HG03095 (cell line): ENCODE results near the gene USP10.
"Not testable (repeated sequence)": the region's sequence is repeated elsewhere in the genome, so short reads cannot be mapped to it uniquely, and the experiment has no call there.

Experiments
- ATAC-seq: cut with Tn5 transposase; IDR thresholded peaks from one replicate; pipeline ENCODE4 v1.9.1; 2021; ENCODE audit warnings: moderate library complexity; ENCODE audit not compliant: unreplicated experiment

Gene USP10

GRCh38 chr16:84672276-84673202, 27.3 kb upstream of the USP10 start:
- ATAC-seq: no peak

- ATAC-seq: no peak
These were observed 26.6 kb upstream of the USP10 start for GRCh38 chr16:84673203-84673535.

DNA sequence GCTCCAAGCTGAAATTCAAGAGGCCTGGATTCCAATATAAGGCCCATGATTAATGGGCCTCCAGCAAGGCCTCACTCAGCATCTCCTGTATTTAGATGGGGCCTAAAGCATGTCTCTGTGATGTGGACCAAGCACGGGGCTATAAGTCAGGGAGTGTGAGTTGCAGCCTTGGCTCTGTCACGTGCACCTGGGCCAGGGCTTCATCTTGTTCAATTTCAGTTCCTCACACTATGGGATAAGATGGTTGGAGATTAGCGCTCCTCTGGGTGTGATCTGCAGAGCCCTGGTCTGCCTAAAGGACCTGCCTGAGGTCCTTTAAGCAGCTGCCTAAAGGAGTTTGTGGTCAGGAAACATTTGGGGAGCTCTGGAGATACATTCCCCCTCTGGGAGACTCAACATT, 26.2 kb upstream of the USP10 start:
- ATAC-seq: no peak

DNA sequence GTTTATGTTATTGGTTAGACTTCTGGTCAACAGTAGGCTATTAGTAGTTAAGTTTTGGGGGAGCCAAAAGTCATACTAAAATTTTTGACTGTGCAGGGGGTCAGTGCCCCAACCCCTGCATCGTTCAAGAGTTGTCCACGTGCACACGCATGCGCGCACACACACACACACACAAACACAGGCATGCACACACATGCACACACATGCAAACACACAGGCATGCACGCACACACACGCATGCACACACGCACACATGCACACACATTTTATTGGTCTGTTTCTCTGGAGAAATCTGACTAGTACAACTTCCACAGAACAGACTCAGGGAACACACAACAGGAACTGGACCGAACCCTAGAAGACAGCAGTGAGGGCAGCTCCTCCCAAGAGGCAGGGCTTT, 24.4 kb upstream of the USP10 start:
- ATAC-seq: no peak

GRCh38 chr16:84675884-84676283, 23.9 kb upstream of the USP10 start:
- ATAC-seq: no peak

GRCh38 chr16:84677017-84677803, 22.6 kb upstream of the USP10 start:
- no peak for ATAC-seq

DNA sequence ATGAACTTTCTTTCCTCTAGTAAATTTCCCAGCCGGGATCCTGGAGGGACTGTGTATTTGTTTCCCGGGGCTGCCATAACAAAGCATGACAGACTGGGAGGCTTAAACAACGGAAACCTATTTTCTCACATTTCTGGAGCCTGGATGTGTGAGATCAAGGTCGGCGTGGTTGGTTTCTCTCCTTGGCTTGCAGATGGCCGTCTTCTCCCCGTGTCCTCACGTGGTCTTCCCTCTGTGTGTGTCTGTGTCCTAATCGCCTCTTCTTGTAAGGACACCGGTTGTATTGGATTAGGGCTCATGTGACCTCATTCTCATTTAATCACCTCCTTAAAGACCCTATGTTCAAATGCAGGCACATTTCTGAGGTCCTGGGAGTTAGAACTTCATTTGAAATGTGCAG, 22.0 kb upstream of the USP10 start:
- no peak for ATAC-seq

DNA sequence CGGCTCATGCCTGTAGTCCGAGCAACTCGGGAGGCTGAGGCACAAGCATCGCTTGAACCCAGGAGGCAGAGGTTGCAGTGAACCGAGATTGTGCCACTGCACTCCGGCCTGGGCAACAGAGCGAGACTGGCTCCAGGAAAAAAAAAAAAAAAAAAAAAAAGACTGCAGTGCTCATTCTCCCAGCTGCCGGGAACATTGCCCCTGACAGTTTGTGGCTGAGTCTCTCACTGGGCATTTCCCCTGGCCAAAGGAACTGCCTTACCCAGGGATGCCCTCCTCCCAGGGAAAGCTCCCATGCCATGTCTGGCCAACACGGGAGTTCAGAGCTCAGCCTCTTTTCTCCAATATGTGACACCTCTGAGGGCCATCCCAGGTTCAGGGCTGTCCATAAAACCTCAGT, 21.3 kb upstream of the USP10 start:
- no peak for ATAC-seq

- ATAC-seq: no peak
These were observed 19.5 kb upstream of the USP10 start for GRCh38 chr16:84680165-84680842.

DNA sequence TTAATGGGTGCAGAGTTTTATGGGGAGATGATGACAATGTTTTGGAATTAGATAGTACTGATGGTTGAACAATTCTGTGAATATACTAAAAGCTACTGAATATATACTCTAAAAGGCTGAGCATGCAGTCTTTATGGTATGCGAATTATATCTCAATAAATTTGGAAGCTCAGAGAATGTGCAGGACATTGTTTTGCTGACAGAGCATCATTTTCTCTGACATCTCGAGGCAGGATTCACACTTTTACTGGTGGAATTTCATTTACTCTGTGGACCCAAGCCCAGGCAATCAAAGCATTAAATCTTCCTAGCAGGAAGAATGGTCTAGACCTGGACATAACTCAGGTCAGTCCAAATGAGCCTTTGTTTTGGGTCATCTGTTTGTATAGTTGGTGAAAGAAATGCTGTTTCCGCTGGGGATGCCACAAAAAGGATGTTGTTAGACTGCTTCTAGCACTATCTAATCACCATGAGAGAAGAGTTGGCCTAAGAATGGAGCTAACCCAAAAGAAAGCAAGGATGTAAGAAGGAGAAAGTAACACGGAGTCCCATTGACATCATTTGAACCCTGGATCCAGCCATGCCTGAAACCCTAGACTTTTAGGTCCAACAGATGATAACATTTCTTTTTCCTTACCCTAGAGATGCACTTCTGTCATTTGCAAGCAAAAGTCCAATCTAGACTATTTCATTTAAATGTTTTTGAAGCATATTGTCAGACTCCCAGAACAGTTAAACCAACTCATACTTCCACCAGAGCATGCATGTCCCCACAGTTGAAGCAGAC, 18.8 kb upstream of the USP10 start:
- ATAC-seq: no peak

DNA sequence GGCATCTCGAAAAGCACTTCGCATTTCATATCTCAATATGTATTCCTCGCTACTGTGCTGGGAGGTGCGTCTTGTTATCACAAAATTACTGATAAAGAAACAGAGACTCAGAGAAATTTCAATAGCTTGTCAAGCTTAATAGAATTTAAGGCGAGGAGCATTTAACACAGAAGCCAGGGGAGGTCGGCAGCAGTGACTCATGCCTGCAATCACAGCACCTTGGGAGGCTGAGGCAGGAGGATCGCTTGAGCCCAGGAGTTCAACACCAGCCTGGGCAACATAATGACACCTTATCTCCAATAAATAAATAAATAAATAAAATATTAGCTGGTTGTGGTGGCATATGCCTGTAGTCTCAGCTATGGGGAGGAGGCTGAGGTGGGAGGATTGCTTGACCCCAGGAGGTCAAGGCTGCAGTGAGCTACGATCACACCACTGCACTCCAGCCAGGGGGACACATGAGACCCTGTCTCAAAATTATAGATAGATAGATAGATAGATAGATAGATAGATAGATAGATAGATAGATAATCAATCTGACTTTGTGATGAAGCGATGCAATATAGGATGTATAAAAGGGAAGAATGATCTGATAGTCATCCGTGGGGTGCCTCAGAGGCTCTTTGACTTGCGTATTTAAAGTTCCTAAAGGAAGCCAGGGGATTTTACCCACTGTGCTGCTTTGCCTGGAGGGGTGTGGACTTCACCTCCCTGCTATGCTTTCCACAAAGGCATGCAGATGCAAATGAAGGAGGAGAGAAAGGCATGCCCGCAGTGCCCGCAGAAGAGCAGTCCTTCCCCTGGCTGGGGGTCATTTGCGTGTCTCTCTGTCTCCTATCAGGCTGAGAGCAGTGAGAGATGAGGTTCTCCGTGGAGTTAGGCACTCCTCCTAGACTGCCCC, 15.9 kb upstream of the USP10 start:
- no peak for ATAC-seq

GRCh38 chr16:84684592-84684965, 15.2 kb upstream of the USP10 start:
- no peak for ATAC-seq

GRCh38 chr16:84685210-84685609, 14.6 kb upstream of the USP10 start:
- no peak for ATAC-seq

DNA sequence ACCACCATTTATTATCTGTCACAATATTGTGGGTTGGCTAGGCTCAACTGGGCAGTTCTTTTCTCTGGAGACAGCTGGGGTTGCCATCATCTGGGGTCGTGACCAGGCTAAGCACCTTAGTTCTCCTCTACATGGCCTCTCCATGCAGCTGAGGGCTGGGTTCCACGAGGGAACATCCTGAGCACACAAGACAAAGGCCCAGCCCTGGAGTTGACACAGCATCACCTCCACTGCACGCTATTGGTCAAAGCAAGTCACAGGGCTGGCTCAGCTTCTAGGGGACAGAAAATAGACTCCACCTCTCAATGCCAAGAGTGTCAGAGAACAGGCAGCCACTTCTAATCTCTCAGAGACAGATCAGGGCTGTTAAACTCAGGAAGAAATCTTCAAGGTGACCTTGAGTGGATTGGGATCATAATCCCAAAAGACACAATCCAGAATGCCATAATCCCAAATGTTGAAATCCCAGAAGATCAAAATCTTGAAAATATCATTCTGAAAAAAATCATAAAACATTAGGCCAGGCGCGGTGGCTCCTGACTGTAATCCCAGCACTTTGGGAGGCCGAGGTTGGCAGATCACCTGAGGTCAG, 13.0 kb upstream of the USP10 start:
- ATAC-seq: no peak

- peak; percentile 76 for ATAC-seq
These were observed 12.1 kb upstream of the USP10 start for GRCh38 chr16:84687715-84688114.

DNA sequence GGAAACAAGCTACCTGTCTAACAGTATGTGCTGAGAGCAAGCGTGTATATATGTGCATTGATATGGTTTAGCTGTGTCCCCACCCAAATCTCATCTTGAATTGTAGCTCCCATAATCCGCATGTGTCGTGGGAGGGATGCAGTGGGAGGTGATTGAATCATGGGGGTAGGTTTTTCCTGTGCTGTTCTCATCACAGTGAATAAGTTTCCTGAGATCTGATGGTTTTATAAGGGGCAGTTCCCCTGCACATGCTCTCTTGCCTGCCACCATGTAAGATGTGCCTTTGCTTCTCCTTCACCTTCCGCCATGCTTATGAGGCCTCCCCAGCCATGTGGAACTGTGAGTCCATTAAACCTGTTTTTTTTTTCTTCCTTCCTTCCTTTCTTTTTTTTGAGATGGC, 11.6 kb upstream of the USP10 start:
- not testable (repeated sequence) for ATAC-seq

- no peak for ATAC-seq
These were observed 10.7 kb upstream of the USP10 start for GRCh38 chr16:84689111-84689510.

DNA sequence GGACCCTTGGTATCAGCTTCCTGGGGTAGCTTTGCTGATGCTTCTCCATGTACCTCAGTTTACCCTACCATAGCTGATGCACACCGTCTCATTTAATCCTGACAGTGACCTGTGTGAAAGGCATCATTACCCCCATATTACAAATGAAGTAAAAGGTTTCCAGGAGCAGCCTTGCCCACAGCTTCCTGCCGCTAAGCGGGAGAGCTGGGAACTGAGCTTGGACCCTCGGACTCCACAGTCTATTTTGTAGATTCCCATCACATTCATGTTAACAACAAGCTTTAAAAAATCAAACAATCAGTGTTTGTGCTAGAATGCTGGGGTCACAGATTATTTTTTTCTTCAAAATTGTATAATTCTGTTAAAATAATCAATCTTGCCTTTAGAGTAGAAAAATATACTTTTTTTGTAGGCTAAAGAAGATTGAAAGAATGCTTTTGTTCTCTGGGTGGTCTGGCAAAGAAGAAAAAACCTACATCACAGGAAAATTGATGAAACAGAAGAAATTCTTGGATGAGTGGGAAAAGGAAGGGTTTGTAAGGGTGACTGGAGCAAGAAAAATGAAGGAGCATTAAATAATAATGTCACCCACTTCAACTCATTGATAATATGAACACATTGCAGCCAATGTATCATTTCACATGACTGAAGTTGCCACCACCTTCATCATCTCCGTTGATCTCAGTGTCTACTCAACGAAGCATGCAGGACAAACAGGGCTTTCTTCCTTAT, 9.5 kb upstream of the USP10 start:
- no peak for ATAC-seq
